NB4 (cell line): ENCODE measurements around the gene HOXA5.

Source experiments
- MYC ChIP-seq: IDR thresholded peaks from 2 replicates; pipeline ENCODE4 v1.6.1; 2011; ENCODE audit warnings: low read depth, low read length
- POLR2A ChIP-seq: IDR thresholded peaks from 2 replicates; pipeline ENCODE4 v1.6.1; 2011; ENCODE audit warnings: mild to moderate bottlenecking; ENCODE audit not compliant: insufficient read length; ENCODE audit errors: extremely low read depth
- TF ChIP-seq, protein P1 (sequence below): IDR thresholded peaks from one replicate; pipeline ENCODE4 v1.5.1; 2012; ENCODE audit warnings: low read depth, low read length
- TF ChIP-seq, protein P2 (sequence below): IDR thresholded peaks from 2 replicates; pipeline ENCODE4 v1.6.1; 2011; ENCODE audit warnings: low read depth, low read length

DNA sequence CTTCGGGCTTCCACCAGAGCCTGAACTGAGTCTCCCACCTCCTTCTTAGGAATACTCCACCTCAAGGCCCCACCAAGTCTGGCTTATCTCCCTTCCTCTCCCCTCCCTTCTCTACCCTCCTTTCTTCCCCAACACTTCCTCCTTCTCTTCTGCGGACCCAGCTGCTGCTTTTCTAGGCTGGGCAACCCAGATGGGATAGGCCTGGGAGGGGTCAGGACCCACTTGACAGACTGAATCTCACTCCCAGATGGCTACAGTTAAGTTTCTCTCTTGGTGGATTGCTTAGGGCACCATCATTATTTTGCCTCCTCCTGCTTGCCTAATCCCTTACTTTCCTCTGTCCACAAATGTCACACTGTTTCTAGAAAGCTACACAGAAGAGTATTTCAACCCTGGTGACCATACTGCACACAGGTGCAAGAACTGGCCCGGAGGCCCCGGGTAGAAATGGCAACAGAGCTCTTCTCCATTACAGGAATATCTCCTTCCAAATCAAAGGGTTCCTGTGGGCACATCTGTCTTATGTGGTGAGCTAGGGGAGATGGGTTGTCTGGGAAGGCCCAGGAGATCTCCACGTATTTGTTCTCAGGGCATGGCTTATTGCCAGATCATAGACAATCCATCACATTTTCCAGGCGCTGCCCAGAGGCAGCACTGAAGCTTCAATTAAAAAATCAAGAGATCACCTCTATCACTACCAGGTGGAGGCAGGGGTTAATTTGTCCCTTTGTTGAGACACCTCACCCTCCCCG is 46.7 kb upstream of the HOXA5 start:
- TF ChIP-seq, protein P1, sequence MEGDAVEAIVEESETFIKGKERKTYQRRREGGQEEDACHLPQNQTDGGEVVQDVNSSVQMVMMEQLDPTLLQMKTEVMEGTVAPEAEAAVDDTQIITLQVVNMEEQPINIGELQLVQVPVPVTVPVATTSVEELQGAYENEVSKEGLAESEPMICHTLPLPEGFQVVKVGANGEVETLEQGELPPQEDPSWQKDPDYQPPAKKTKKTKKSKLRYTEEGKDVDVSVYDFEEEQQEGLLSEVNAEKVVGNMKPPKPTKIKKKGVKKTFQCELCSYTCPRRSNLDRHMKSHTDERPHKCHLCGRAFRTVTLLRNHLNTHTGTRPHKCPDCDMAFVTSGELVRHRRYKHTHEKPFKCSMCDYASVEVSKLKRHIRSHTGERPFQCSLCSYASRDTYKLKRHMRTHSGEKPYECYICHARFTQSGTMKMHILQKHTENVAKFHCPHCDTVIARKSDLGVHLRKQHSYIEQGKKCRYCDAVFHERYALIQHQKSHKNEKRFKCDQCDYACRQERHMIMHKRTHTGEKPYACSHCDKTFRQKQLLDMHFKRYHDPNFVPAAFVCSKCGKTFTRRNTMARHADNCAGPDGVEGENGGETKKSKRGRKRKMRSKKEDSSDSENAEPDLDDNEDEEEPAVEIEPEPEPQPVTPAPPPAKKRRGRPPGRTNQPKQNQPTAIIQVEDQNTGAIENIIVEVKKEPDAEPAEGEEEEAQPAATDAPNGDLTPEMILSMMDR = no peak
- TF ChIP-seq POLR2A = no peak
- TF ChIP-seq, protein P2, sequence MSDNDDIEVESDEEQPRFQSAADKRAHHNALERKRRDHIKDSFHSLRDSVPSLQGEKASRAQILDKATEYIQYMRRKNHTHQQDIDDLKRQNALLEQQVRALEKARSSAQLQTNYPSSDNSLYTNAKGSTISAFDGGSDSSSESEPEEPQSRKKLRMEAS = no peak
- no peak for TF ChIP-seq MYC
